H1 (cell line): ENCODE results near the gene FOXQ1. TPM values are rescaled to one million over a fixed set of nuclear protein-coding genes. Genes with fewer than 3 reads are reported as not detected.

Experiments
- EP300 ChIP-seq, 2 experiments: IDR thresholded peaks; 1 replicate in 1 of 2; 2 replicates in 1 of 2; pipeline ENCODE4 v1.6.1; 2011 to 2012; ENCODE audit warnings: low read depth in 2 of 2, low read length in 2 of 2, mild to moderate bottlenecking in 2 of 2, borderline replicate concordance in 1 of 2, inconsistent platforms in 1 of 2, moderate library complexity in 1 of 2
- TEAD4 ChIP-seq: IDR thresholded peaks from 2 replicates; pipeline ENCODE4 v1.6.1; 2012; ENCODE audit warnings: low read depth, low read length, inconsistent platforms, mixed read lengths
- polyA plus RNA-seq, 7 experiments: library from polyadenylated mRNA; depleted of rRNA in 3 of 7; stranded (reverse) in 5 of 7; unstranded in 2 of 7; fragments of >200 nt in 5 of 7; fragments of 200-250 nt in 2 of 7; gene quantifications; 1 replicate in 5 of 7; 2 replicates in 1 of 7; 4 replicates in 1 of 7; pipeline versions ENCODE4 v1.2.1 to v1.2.3, GENCODE V29; 2011 to 2013; ENCODE audit warnings: missing spikeins in 2 of 7, mixed read lengths in 2 of 7
- total RNA-seq: library from RNA; stranded (reverse); fragmentation: NEBNext Ultra II Directional; extraction: Animal tissue kit (Norgen Biotek cat#: 25700); gene quantifications from 2 replicates; pipeline ENCODE4 v1.2.1, GENCODE V29; 2021
- TF ChIP-seq, protein P1 (sequence below): fragments of 300-600 bp; sonication (generic); IDR thresholded peaks from 2 replicates; pipeline ENCODE4 v1.7.1; 2012; ENCODE audit warnings: low read length, moderate library complexity, mild to moderate bottlenecking, inconsistent platforms; ENCODE audit not compliant: insufficient replicate concordance
- TF ChIP-seq, protein P2 (sequence below): IDR thresholded peaks from 2 replicates; pipeline ENCODE4 v1.6.1; 2012; ENCODE audit warnings: low read length, inconsistent platforms

The FOXQ1 gene
- total and polyA plus RNA-seq, 2 of the 8 experiments (the other 6 are each of a cell fraction or from before 2014, with no cell fraction given) = 0.03 TPM; not detected in 1

DNA sequence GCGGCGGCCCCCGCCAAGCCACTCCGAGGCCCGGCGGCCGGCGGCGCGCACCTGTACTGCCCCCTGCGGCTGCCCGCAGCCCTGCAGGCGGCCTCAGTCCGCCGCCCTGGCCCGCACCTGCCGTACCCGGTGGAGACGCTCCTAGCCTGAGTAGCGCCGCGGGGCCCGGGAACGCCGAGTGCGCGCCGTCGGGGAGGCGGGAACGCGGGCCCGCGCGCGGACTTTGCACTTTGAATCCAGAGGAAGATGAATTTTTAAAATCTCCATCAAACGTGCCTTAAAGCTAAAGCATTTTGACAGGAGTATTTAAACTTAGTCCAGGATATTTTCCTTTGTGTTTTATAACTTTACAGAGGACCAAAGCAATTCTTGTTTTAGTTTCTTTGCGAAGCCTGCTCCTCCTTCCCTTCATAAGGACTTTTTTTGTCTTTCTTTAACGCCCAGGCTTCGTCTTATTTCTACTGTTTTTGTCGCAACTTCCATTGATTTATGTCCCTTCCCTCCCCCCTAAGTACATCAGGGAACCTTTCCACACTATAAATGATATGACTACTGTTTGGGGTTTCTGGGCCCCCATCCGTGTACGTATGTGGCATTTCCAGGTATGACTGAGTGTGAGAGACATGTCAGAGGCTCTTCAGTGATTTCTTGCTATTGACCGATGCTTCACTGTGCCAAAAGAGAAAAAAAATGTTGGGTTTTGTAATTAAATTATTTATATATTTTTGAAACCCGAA, 2.0 kb downstream of the FOXQ1 start (continued):
- TF ChIP-seq, protein P1, sequence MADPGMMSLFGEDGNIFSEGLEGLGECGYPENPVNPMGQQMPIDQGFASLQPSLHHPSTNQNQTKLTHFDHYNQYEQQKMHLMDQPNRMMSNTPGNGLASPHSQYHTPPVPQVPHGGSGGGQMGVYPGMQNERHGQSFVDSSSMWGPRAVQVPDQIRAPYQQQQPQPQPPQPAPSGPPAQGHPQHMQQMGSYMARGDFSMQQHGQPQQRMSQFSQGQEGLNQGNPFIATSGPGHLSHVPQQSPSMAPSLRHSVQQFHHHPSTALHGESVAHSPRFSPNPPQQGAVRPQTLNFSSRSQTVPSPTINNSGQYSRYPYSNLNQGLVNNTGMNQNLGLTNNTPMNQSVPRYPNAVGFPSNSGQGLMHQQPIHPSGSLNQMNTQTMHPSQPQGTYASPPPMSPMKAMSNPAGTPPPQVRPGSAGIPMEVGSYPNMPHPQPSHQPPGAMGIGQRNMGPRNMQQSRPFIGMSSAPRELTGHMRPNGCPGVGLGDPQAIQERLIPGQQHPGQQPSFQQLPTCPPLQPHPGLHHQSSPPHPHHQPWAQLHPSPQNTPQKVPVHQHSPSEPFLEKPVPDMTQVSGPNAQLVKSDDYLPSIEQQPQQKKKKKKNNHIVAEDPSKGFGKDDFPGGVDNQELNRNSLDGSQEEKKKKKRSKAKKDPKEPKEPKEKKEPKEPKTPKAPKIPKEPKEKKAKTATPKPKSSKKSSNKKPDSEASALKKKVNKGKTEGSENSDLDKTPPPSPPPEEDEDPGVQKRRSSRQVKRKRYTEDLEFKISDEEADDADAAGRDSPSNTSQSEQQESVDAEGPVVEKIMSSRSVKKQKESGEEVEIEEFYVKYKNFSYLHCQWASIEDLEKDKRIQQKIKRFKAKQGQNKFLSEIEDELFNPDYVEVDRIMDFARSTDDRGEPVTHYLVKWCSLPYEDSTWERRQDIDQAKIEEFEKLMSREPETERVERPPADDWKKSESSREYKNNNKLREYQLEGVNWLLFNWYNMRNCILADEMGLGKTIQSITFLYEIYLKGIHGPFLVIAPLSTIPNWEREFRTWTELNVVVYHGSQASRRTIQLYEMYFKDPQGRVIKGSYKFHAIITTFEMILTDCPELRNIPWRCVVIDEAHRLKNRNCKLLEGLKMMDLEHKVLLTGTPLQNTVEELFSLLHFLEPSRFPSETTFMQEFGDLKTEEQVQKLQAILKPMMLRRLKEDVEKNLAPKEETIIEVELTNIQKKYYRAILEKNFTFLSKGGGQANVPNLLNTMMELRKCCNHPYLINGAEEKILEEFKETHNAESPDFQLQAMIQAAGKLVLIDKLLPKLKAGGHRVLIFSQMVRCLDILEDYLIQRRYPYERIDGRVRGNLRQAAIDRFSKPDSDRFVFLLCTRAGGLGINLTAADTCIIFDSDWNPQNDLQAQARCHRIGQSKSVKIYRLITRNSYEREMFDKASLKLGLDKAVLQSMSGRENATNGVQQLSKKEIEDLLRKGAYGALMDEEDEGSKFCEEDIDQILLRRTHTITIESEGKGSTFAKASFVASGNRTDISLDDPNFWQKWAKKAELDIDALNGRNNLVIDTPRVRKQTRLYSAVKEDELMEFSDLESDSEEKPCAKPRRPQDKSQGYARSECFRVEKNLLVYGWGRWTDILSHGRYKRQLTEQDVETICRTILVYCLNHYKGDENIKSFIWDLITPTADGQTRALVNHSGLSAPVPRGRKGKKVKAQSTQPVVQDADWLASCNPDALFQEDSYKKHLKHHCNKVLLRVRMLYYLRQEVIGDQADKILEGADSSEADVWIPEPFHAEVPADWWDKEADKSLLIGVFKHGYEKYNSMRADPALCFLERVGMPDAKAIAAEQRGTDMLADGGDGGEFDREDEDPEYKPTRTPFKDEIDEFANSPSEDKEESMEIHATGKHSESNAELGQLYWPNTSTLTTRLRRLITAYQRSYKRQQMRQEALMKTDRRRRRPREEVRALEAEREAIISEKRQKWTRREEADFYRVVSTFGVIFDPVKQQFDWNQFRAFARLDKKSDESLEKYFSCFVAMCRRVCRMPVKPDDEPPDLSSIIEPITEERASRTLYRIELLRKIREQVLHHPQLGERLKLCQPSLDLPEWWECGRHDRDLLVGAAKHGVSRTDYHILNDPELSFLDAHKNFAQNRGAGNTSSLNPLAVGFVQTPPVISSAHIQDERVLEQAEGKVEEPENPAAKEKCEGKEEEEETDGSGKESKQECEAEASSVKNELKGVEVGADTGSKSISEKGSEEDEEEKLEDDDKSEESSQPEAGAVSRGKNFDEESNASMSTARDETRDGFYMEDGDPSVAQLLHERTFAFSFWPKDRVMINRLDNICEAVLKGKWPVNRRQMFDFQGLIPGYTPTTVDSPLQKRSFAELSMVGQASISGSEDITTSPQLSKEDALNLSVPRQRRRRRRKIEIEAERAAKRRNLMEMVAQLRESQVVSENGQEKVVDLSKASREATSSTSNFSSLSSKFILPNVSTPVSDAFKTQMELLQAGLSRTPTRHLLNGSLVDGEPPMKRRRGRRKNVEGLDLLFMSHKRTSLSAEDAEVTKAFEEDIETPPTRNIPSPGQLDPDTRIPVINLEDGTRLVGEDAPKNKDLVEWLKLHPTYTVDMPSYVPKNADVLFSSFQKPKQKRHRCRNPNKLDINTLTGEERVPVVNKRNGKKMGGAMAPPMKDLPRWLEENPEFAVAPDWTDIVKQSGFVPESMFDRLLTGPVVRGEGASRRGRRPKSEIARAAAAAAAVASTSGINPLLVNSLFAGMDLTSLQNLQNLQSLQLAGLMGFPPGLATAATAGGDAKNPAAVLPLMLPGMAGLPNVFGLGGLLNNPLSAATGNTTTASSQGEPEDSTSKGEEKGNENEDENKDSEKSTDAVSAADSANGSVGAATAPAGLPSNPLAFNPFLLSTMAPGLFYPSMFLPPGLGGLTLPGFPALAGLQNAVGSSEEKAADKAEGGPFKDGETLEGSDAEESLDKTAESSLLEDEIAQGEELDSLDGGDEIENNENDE = no peak
- TF ChIP-seq, protein P2, sequence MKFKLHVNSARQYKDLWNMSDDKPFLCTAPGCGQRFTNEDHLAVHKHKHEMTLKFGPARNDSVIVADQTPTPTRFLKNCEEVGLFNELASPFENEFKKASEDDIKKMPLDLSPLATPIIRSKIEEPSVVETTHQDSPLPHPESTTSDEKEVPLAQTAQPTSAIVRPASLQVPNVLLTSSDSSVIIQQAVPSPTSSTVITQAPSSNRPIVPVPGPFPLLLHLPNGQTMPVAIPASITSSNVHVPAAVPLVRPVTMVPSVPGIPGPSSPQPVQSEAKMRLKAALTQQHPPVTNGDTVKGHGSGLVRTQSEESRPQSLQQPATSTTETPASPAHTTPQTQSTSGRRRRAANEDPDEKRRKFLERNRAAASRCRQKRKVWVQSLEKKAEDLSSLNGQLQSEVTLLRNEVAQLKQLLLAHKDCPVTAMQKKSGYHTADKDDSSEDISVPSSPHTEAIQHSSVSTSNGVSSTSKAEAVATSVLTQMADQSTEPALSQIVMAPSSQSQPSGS = no peak
- no peak for TF ChIP-seq TEAD4
- TF ChIP-seq EP300 (IDR thresholded peaks at IDR 0.05; ENCODE audit: borderline replicate concordance in 1 of 2, low read depth in 2 of 2, low read length in 2 of 2) = no peak
